WTC11 (cell line): Measurements from ENCODE around the gene CUL9. TPM values are rescaled to one million over a fixed set of nuclear protein-coding genes. Genes with fewer than 3 reads are reported as not detected.

Source experiments
- total RNA-seq: library from RNA; stranded (reverse); gene quantifications from 3 replicates; pipeline ENCODE4 v1.2.3, GENCODE V29; 2021
- TF ChIP-seq, protein P1 (sequence below): sonication (generic); formaldehyde crosslinking; conservative IDR thresholded peaks from 2 replicates; pipeline ENCODE4 v1.8.1; 2023; ENCODE audit warnings: mild to moderate bottlenecking, low read depth, missing genetic modification reagents, moderate library complexity
- TF ChIP-seq, protein P2 (sequence below): sonication (generic); formaldehyde crosslinking; IDR thresholded peaks from 2 replicates; pipeline ENCODE4 v1.8.1; 2023; ENCODE audit warnings: mild to moderate bottlenecking, missing genetic modification reagents, moderate library complexity

CUL9 gene
- total RNA-seq, 1 experiment from 2014 or later: 15.2 TPM

- TF ChIP-seq, protein P1, sequence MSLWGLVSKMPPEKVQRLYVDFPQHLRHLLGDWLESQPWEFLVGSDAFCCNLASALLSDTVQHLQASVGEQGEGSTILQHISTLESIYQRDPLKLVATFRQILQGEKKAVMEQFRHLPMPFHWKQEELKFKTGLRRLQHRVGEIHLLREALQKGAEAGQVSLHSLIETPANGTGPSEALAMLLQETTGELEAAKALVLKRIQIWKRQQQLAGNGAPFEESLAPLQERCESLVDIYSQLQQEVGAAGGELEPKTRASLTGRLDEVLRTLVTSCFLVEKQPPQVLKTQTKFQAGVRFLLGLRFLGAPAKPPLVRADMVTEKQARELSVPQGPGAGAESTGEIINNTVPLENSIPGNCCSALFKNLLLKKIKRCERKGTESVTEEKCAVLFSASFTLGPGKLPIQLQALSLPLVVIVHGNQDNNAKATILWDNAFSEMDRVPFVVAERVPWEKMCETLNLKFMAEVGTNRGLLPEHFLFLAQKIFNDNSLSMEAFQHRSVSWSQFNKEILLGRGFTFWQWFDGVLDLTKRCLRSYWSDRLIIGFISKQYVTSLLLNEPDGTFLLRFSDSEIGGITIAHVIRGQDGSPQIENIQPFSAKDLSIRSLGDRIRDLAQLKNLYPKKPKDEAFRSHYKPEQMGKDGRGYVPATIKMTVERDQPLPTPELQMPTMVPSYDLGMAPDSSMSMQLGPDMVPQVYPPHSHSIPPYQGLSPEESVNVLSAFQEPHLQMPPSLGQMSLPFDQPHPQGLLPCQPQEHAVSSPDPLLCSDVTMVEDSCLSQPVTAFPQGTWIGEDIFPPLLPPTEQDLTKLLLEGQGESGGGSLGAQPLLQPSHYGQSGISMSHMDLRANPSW (CRISPR knock-in tag): no peak
- TF ChIP-seq, protein P2, sequence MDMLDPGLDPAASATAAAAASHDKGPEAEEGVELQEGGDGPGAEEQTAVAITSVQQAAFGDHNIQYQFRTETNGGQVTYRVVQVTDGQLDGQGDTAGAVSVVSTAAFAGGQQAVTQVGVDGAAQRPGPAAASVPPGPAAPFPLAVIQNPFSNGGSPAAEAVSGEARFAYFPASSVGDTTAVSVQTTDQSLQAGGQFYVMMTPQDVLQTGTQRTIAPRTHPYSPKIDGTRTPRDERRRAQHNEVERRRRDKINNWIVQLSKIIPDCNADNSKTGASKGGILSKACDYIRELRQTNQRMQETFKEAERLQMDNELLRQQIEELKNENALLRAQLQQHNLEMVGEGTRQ: no peak
Measured at GRCh38 chr6:43273707-43274106, 91.7 kb downstream of the CUL9 start (continued).

Other genes starting within 250 kb of the CUL9 start
- gene GNMT, start 221.4 kb upstream of the CUL9 start, total RNA-seq: 1.6 to 2.7 TPM (median 2.0 TPM) in 3 replicates
- 8.2 to 12.6 TPM (median 11.7 TPM) in 3 replicates for gene PEX6, start 203.0 kb upstream of the CUL9 start, total RNA-seq
- 47.5 to 52.7 TPM (median 49.0 TPM) in 3 replicates for gene PPP2R5D, start 197.6 kb upstream of the CUL9 start, total RNA-seq
- 85.0 to 91.2 TPM (median 86.5 TPM) in 3 replicates for gene MEA1, start 168.2 kb upstream of the CUL9 start, total RNA-seq
- gene KLHDC3, start 167.9 kb upstream of the CUL9 start, total RNA-seq: 157 to 172 TPM (median 169 TPM) in 3 replicates
- gene RRP36, start 160.6 kb upstream of the CUL9 start, total RNA-seq: 65.6 to 81.0 TPM (median 67.9 TPM) in 3 replicates
- gene CUL7, start 128.3 kb upstream of the CUL9 start, total RNA-seq: 20.8 to 27.9 TPM (median 27.0 TPM) in 3 replicates
- 107 to 131 TPM (median 112 TPM) in 3 replicates for gene MRPL2, start 122.8 kb upstream of the CUL9 start, total RNA-seq
- 31.2 to 36.4 TPM (median 35.7 TPM) in 3 replicates for gene KLC4, start 122.6 kb upstream of the CUL9 start, total RNA-seq
- 151 to 165 TPM (median 160 TPM) in 3 replicates for gene PTK7, start 105.9 kb upstream of the CUL9 start, total RNA-seq
- 43.9 to 46.2 TPM (median 45.3 TPM) in 3 replicates for gene SRF, start 10.9 kb upstream of the CUL9 start, total RNA-seq
- 48.4 to 56.4 TPM (median 55.4 TPM) in 3 replicates for gene DNPH1, start 47.3 kb downstream of the CUL9 start, total RNA-seq
- 0.66 to 0.78 TPM (median 0.68 TPM) in 3 replicates for gene TTBK1, start 61.3 kb downstream of the CUL9 start, total RNA-seq
- gene SLC22A7, start 116.1 kb downstream of the CUL9 start, total RNA-seq: not detected in 3 replicates
- gene CRIP3, start 126.6 kb downstream of the CUL9 start, total RNA-seq: 44.7 to 48.9 TPM (median 45.6 TPM) in 3 replicates
- gene ZNF318, start 187.5 kb downstream of the CUL9 start, total RNA-seq: 19.0 to 24.3 TPM (median 19.7 TPM) in 3 replicates
- 23.8 to 26.6 TPM (median 25.5 TPM) in 3 replicates for gene ABCC10, start 245.3 kb downstream of the CUL9 start, total RNA-seq